ENCODE results near the gene GPT2.

- TF ChIP-seq CTCF (IDR thresholded peaks at IDR 0.05 in 4 of 5, conservative IDR thresholded peaks at IDR 0.05 in 1 of 5) (no peak), POLR2A (IDR thresholded peaks at IDR 0.05) (no peak)
Measured at GRCh38 chr16:46886764-46887523, 2.8 kb downstream of the GPT2 start.
